Smooth muscle cell (in vitro differentiated cells): ENCODE data around the gene CABLES1. TPM values are rescaled to one million over a fixed set of nuclear protein-coding genes. Genes with fewer than 3 reads are reported as not detected.

Experiments used
- DNase-seq: peaks from one replicate; lab custom pipeline; 2025; ENCODE audit not compliant: unreplicated experiment; lab: John Stamatoyannopoulos, UW
- H2AFZ ChIP-seq: fragments of 200-600 bp; sonication (generic); 2 replicates; pipeline ENCODE4 v1.6.0; 2016; ENCODE audit warnings: antibody characterized with exemption, low read depth, mild to moderate bottlenecking
- H3F3A ChIP-seq: fragments of 200-600 bp; sonication (generic); 2 replicates; pipeline ENCODE4 v1.6.0; 2017; ENCODE audit warnings: antibody characterized with exemption, low read depth
- H3K27ac ChIP-seq: fragments of 200-600 bp; sonication (generic); 2 replicates; pipeline ENCODE4 v1.5.1; 2016; ENCODE audit warnings: low read depth, mild to moderate bottlenecking
- H3K27me3 ChIP-seq: fragments of 200-600 bp; sonication (generic); 2 replicates; pipeline ENCODE4 v1.6.1; 2016; ENCODE audit warnings: low read depth, mild to moderate bottlenecking
- H3K36me3 ChIP-seq: fragments of 200-600 bp; sonication (generic); 2 replicates; pipeline ENCODE4 v1.5.1; 2016; ENCODE audit warnings: low read depth
- H3K4me1 ChIP-seq: fragments of 200-600 bp; sonication (generic); 2 replicates; pipeline ENCODE4 v1.5.1; 2016; ENCODE audit warnings: low read depth
- H3K4me2 ChIP-seq: fragments of 200-600 bp; sonication (generic); 2 replicates; pipeline ENCODE4 v1.6.0; 2016; ENCODE audit warnings: mild to moderate bottlenecking
- H3K4me3 ChIP-seq: fragments of 200-600 bp; sonication (generic); 2 replicates; pipeline ENCODE4 v1.5.1; 2016; ENCODE audit warnings: mild to moderate bottlenecking
- H3K79me2 ChIP-seq: fragments of 200-600 bp; sonication (generic); 2 replicates; pipeline ENCODE4 v1.6.0; 2016; ENCODE audit warnings: low read depth, mild to moderate bottlenecking
- H3K9ac ChIP-seq: fragments of 200-600 bp; sonication (generic); 2 replicates; pipeline ENCODE4 v1.6.0; 2016; ENCODE audit warnings: low read depth
- H3K9me3 ChIP-seq: fragments of 200-600 bp; sonication (generic); replicated peaks from 2 replicates; pipeline ENCODE4 v1.5.1; 2016; ENCODE audit warnings: low read depth
- H4K20me1 ChIP-seq: fragments of 200-600 bp; sonication (generic); 2 replicates; pipeline ENCODE4 v1.6.0; 2016; ENCODE audit warnings: low read depth
- whole genome bisulfite sequencing: methylation state at CpG from one replicate; pipeline ENCODE4 v1.1.7; 2016; ENCODE audit warnings: low lambda C conversion rate; 5-methylcytosine and 5-hydroxymethylcytosine counted together
- polyA plus RNA-seq: library from polyadenylated mRNA; unstranded; fragments of >200 nt; fragmentation: Nextera tagmentation; extraction: Ambion mirVana; gene quantifications from 2 replicates; pipeline ENCODE4 v1.2.1, GENCODE V29; 2016
- total RNA-seq: library from RNA; depleted of rRNA; stranded (reverse); fragments of >200 nt; gene quantifications from 2 replicates; pipeline ENCODE4 v1.2.3, GENCODE V29; 2014
- TF ChIP-seq, protein P1 (sequence below): fragments of 200-600 bp; sonication (generic); IDR thresholded peaks from 2 replicates; pipeline ENCODE4 v1.5.1; 2017; ENCODE audit warnings: borderline replicate concordance, mild to moderate bottlenecking, antibody characterized with exemption; ENCODE audit not compliant: insufficient read depth, poor library complexity, severe bottlenecking

Gene CABLES1
- total and polyA plus RNA-seq, 2 experiments from 2014 or later: 1.2 to 2.4 TPM

- Histone ChIP-seq H3K4me3 (peak overlapping the region; percentile 76), H2AFZ (peak overlapping the region; percentile 97), H3F3A (peaks cover 12% of the 10 kb centered on the region), H3K79me2 (peaks cover 10% of the 10 kb centered on the region), H3K4me1 (peaks cover 22% of the 10 kb centered on the region), H4K20me1 (no peaks in the 10 kb centered on the region), H3K27me3 (no peaks in the 10 kb centered on the region), H3K36me3 (no peaks in the 10 kb centered on the region), H3K9ac (no peak overlapping the region), H3K4me2 (peak overlapping the region; percentile 97), H3K27ac (no peak overlapping the region), H3K9me3 (no peaks in the 10 kb centered on the region)
- no peak for DNase-seq
- TF ChIP-seq, protein P1, sequence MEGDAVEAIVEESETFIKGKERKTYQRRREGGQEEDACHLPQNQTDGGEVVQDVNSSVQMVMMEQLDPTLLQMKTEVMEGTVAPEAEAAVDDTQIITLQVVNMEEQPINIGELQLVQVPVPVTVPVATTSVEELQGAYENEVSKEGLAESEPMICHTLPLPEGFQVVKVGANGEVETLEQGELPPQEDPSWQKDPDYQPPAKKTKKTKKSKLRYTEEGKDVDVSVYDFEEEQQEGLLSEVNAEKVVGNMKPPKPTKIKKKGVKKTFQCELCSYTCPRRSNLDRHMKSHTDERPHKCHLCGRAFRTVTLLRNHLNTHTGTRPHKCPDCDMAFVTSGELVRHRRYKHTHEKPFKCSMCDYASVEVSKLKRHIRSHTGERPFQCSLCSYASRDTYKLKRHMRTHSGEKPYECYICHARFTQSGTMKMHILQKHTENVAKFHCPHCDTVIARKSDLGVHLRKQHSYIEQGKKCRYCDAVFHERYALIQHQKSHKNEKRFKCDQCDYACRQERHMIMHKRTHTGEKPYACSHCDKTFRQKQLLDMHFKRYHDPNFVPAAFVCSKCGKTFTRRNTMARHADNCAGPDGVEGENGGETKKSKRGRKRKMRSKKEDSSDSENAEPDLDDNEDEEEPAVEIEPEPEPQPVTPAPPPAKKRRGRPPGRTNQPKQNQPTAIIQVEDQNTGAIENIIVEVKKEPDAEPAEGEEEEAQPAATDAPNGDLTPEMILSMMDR: no peak
- 12% methylated on average over 18 of the region's 18 CpGs for WGBS
These were observed 1.2 kb upstream of the CABLES1 start for GRCh38 chr18:23133860-23134779.

GRCh38 chr18:23135550-23136325, 453 bp downstream of the CABLES1 start:
- Histone ChIP-seq H2AFZ (peak overlapping the region; percentile 79), H3K27me3 (no peaks in the 10 kb centered on the region), H3K27ac (no peak overlapping the region), H3K4me3 (peak overlapping the region; percentile 76), H3K9ac (no peak overlapping the region), H3K4me2 (peak overlapping the region; percentile 97), H3K36me3 (no peaks in the 10 kb centered on the region), H3K4me1 (peaks cover 22% of the 10 kb centered on the region), H4K20me1 (no peaks in the 10 kb centered on the region), H3K9me3 (no peaks in the 10 kb centered on the region), H3F3A (peaks cover 14% of the 10 kb centered on the region), H3K79me2 (peaks cover 10% of the 10 kb centered on the region)
- no peak for DNase-seq
- under 1% methylated on average over 102 of the region's 134 CpGs for WGBS
- TF ChIP-seq, protein P1: no peak

DNA sequence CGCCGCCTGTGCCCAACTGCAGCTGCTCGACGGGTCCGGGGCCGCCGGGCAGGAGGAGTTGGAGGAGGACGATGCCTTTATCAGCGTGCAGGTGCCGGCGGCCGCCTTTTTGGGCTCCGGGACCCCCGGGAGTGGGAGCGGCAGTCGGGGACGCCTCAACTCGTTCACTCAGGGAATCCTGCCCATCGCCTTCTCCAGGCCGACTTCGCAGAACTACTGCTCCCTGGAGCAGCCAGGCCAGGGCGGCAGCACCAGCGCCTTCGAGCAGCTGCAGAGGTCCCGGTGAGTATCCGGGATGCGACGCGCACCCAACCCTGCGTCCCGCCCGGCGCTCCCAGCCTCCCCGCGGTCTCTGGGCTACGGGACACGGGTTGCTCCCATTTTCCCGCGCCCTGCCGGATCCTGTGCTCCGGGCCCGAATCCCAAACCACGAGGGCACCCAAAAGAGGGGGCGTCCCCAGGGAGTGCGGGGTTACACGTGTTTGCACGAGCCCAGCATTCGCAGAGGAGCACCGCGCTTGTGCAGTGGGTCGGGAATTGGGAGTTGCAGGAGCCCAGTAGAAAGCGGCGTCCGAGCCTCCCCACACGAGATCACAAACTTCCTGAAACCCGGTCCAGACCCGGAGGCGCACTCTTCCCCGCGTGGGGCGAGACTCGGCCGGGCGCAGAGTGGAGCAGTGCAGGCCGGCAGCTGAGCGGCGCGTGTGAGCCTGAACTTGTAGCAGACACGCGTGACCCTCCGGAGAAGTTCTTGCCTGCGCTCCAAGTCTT, 1.2 kb downstream of the CABLES1 start:
- Histone ChIP-seq H3F3A (peaks cover 14% of the 10 kb centered on the region), H3K79me2 (peaks cover 10% of the 10 kb centered on the region), H3K36me3 (no peaks in the 10 kb centered on the region), H3K4me1 (peaks cover 24% of the 10 kb centered on the region), H2AFZ (peak overlapping the region; percentile 79), H3K27ac (no peak overlapping the region), H3K9ac (no peak overlapping the region), H3K4me2 (peak overlapping the region; percentile 81), H3K9me3 (no peaks in the 10 kb centered on the region), H4K20me1 (no peaks in the 10 kb centered on the region), H3K27me3 (no peaks in the 10 kb centered on the region), H3K4me3 (peak overlapping the region; percentile 76)
- 2% methylated on average over 72 of the region's 72 CpGs for WGBS
- peak; percentile 30 for DNase-seq
- TF ChIP-seq, protein P1: no peak
